Smooth muscle cell (in vitro differentiated cells): Measurements from ENCODE around the gene PA2G4. TPM values are rescaled to one million over a fixed set of nuclear protein-coding genes. Genes with fewer than 3 reads are reported as not detected.

Experiments
- DNase-seq: peaks from one replicate; lab custom pipeline; 2025; ENCODE audit not compliant: unreplicated experiment; lab: John Stamatoyannopoulos, UW
- H2AFZ ChIP-seq: fragments of 200-600 bp; sonication (generic); 2 replicates; pipeline ENCODE4 v1.6.0; 2016; ENCODE audit warnings: antibody characterized with exemption, low read depth, mild to moderate bottlenecking
- H3F3A ChIP-seq: fragments of 200-600 bp; sonication (generic); 2 replicates; pipeline ENCODE4 v1.6.0; 2017; ENCODE audit warnings: antibody characterized with exemption, low read depth
- H3K27ac ChIP-seq: fragments of 200-600 bp; sonication (generic); 2 replicates; pipeline ENCODE4 v1.5.1; 2016; ENCODE audit warnings: low read depth, mild to moderate bottlenecking
- H3K27me3 ChIP-seq: fragments of 200-600 bp; sonication (generic); 2 replicates; pipeline ENCODE4 v1.6.1; 2016; ENCODE audit warnings: low read depth, mild to moderate bottlenecking
- H3K36me3 ChIP-seq: fragments of 200-600 bp; sonication (generic); 2 replicates; pipeline ENCODE4 v1.5.1; 2016; ENCODE audit warnings: low read depth
- H3K4me1 ChIP-seq: fragments of 200-600 bp; sonication (generic); 2 replicates; pipeline ENCODE4 v1.5.1; 2016; ENCODE audit warnings: low read depth
- H3K4me2 ChIP-seq: fragments of 200-600 bp; sonication (generic); 2 replicates; pipeline ENCODE4 v1.6.0; 2016; ENCODE audit warnings: mild to moderate bottlenecking
- H3K4me3 ChIP-seq: fragments of 200-600 bp; sonication (generic); 2 replicates; pipeline ENCODE4 v1.5.1; 2016; ENCODE audit warnings: mild to moderate bottlenecking
- H3K79me2 ChIP-seq: fragments of 200-600 bp; sonication (generic); 2 replicates; pipeline ENCODE4 v1.6.0; 2016; ENCODE audit warnings: low read depth, mild to moderate bottlenecking
- H3K9ac ChIP-seq: fragments of 200-600 bp; sonication (generic); 2 replicates; pipeline ENCODE4 v1.6.0; 2016; ENCODE audit warnings: low read depth
- H3K9me3 ChIP-seq: fragments of 200-600 bp; sonication (generic); replicated peaks from 2 replicates; pipeline ENCODE4 v1.5.1; 2016; ENCODE audit warnings: low read depth
- H4K20me1 ChIP-seq: fragments of 200-600 bp; sonication (generic); 2 replicates; pipeline ENCODE4 v1.6.0; 2016; ENCODE audit warnings: low read depth
- CTCF ChIP-seq: fragments of 200-600 bp; sonication (generic); IDR thresholded peaks from 2 replicates; pipeline ENCODE4 v1.5.1; 2017; ENCODE audit warnings: borderline replicate concordance, mild to moderate bottlenecking, antibody characterized with exemption; ENCODE audit not compliant: insufficient read depth, poor library complexity, severe bottlenecking
- WGBS: methylation state at CpG from one replicate; pipeline ENCODE4 v1.1.7; 2016; ENCODE audit warnings: low lambda C conversion rate; 5-methylcytosine and 5-hydroxymethylcytosine counted together
- polyA plus RNA-seq: library from polyadenylated mRNA; unstranded; fragments of >200 nt; fragmentation: Nextera tagmentation; extraction: Ambion mirVana; gene quantifications from 2 replicates; pipeline ENCODE4 v1.2.1, GENCODE V29; 2016
- total RNA-seq: library from RNA; depleted of rRNA; stranded (reverse); fragments of >200 nt; gene quantifications from 2 replicates; pipeline ENCODE4 v1.2.3, GENCODE V29; 2014

PA2G4 gene
- total and polyA plus RNA-seq, 2 experiments from 2014 or later = 99.8 to 118 TPM

DNA sequence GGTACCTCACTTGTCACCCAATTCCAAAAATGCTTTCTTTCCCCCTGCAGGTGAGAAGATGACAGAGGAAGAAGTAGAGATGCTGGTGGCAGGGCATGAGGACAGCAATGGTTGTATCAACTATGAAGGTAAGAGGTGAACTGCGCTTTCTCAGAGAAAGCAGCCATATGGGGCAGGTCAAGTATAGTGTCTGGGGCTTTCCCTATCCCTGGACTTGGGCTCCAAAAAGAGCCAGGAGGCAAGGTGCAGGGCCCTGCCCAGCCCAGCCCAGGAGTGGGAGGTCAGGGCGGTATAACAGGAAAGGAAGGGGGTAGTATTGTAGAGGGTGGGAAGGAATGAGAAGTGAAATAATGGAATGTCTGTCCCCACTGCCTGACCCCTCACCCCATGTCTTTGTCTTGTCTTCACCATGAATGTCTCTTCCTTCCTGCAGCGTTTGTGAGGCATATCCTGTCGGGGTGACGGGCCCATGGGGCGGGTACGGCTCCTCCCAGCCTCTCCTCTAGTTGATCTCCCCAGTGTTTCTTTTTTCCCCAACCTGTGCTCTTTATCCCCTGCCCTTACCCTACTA lies 55.9 kb downstream of the PA2G4 start:
- Histone ChIP-seq H3K4me1 (peaks cover 42% of the 10 kb centered on the region), H3F3A (peaks cover 51% of the 10 kb centered on the region), H3K79me2 (peaks cover 30% of the 10 kb centered on the region), H2AFZ (no peak overlapping the region), H3K9ac (peak overlapping the region; percentile 95), H3K27ac (peak overlapping the region; percentile 82), H3K4me2 (peak overlapping the region; percentile 100), H4K20me1 (peaks cover 56% of the 10 kb centered on the region), H3K27me3 (no peaks in the 10 kb centered on the region), H3K9me3 (no peaks in the 10 kb centered on the region), H3K36me3 (no peaks in the 10 kb centered on the region), H3K4me3 (peak overlapping the region; percentile 90)
- DNase-seq = no peak
- no peak for TF ChIP-seq CTCF
- 64% methylated on average over 7 of the region's 7 CpGs for WGBS

DNA sequence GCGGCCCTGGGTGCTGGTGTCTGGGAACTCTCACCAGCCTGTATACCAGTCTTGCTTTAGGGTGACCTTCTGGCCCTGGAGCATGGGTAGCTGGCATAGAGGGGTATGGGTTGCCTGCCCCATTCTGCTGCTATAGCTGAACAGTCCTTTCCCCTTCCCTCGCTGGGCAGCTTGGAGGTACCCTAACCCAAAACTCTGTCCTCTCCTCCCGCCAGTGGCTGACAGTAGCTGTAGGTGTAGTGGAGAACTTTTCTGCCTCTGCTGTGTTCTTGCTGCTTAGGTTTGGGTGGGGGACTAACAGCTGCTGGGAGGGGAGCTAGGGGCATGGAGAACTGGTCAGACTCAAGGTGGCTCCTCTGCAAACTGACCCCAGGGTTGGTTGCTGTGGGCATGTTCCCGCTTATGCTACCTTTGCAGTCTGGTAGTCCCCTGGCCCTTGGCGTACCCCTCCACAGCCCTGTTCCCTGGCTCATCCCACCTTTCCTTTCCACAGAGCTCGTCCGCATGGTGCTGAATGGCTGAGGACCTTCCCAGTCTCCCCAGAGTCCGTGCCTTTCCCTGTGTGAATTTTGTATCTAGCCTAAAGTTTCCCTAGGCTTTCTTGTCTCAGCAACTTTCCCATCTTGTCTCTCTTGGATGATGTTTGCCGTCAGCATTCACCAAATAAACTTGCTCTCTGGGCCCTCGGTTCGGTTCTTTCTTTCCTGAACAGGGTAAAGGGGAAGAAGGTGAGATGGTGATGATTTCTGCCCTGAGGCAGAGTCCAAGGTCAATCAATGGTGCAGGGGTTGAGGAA lies 56.7 kb downstream of the PA2G4 start:
- Histone ChIP-seq H3K9me3 (no peaks in the 10 kb centered on the region), H4K20me1 (peaks cover 56% of the 10 kb centered on the region), H3K4me1 (peaks cover 42% of the 10 kb centered on the region), H3K9ac (peak overlapping the region; percentile 95), H3K4me2 (peak overlapping the region; percentile 100), H3K27me3 (no peaks in the 10 kb centered on the region), H3K79me2 (peaks cover 30% of the 10 kb centered on the region), H2AFZ (no peak overlapping the region), H3K27ac (peak overlapping the region; percentile 82), H3K36me3 (no peaks in the 10 kb centered on the region), H3F3A (peaks cover 58% of the 10 kb centered on the region), H3K4me3 (peak overlapping the region; percentile 90)
- WGBS = 84% methylated on average over 11 of the region's 11 CpGs
- no peak for TF ChIP-seq CTCF
- DNase-seq = no peak

DNA sequence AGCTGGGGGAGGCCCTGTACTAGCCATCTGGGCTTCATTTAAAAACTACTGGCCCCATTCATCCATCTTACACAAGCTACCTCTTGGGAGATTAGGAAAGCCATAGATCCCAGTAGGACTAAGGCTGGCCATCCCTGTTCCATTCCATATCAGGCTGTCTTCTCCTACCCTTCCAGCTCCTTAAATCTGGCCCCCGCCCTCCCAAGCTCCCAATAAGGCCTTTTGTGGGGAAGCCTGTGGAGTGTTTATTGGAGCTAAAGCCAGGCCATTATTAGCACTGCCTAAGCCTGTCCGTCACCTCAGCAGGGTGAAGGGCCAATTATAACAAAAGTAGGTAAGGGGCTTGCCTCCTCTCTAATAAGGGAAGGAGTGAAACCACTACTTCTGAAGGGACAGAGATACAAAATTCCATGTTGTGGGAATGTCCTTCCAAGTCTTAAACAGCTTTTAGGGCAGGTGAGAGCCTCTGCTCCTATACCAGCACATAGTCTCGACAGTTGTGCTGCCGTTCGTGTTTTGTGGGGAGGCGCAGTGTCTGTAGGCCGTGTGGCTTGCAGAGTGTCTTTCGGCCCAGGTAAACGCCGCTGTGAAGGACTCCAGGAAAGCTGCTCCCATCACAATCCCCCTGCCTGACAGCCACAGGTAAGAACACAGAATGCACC lies 57.5 kb downstream of the PA2G4 start:
- Histone ChIP-seq H3K4me2 (peak overlapping the region; percentile 100), H2AFZ (no peak overlapping the region), H3K27me3 (no peaks in the 10 kb centered on the region), H3K27ac (peak overlapping the region; percentile 82), H3K4me3 (no peak overlapping the region), H3K4me1 (peaks cover 40% of the 10 kb centered on the region), H3F3A (peaks cover 59% of the 10 kb centered on the region), H3K9ac (no peak overlapping the region), H3K9me3 (no peaks in the 10 kb centered on the region), H3K79me2 (peaks cover 30% of the 10 kb centered on the region), H3K36me3 (no peaks in the 10 kb centered on the region), H4K20me1 (peaks cover 56% of the 10 kb centered on the region)
- no peak for DNase-seq
- no peak for TF ChIP-seq CTCF
- 92% methylated on average over 10 of the region's 10 CpGs for WGBS
